NB4 (cell line): ENCODE measurements around the gene PRH2.

Source experiments
- POLR2A ChIP-seq: IDR thresholded peaks from 2 replicates; pipeline ENCODE4 v1.6.1; 2011; ENCODE audit warnings: mild to moderate bottlenecking; ENCODE audit not compliant: insufficient read length; ENCODE audit errors: extremely low read depth
- TF ChIP-seq, protein P1 (sequence below): IDR thresholded peaks from one replicate; pipeline ENCODE4 v1.5.1; 2012; ENCODE audit warnings: low read depth, low read length

GRCh38 chr12:10966314-10966713 is 37.3 kb downstream of the PRH2 start:
- TF ChIP-seq, protein P1, sequence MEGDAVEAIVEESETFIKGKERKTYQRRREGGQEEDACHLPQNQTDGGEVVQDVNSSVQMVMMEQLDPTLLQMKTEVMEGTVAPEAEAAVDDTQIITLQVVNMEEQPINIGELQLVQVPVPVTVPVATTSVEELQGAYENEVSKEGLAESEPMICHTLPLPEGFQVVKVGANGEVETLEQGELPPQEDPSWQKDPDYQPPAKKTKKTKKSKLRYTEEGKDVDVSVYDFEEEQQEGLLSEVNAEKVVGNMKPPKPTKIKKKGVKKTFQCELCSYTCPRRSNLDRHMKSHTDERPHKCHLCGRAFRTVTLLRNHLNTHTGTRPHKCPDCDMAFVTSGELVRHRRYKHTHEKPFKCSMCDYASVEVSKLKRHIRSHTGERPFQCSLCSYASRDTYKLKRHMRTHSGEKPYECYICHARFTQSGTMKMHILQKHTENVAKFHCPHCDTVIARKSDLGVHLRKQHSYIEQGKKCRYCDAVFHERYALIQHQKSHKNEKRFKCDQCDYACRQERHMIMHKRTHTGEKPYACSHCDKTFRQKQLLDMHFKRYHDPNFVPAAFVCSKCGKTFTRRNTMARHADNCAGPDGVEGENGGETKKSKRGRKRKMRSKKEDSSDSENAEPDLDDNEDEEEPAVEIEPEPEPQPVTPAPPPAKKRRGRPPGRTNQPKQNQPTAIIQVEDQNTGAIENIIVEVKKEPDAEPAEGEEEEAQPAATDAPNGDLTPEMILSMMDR, result no peak
- no peak for TF ChIP-seq POLR2A
